CD8-positive, alpha-beta memory T cell (primary cell): Measurements from ENCODE around the gene SETD4. TPM values are rescaled to one million over a fixed set of nuclear protein-coding genes. Genes with fewer than 3 reads are reported as not detected.

Source experiments
- CTCF ChIA-PET: fragments of 350-600 bp; sonication (Branson Sonifier 250); formaldehyde crosslinking; loops from one replicate; lab custom pipeline; 2021; ENCODE audit warnings: antibody characterized with exemption; lab: Charles Lee
- POLR2A ChIA-PET: fragments of 350-600 bp; sonication (Branson Sonifier 250); formaldehyde crosslinking; loops from one replicate; lab custom pipeline; 2021; ENCODE audit warnings: antibody characterized with exemption; lab: Charles Lee
- DNase-seq, 5 donors: peaks; one replicate each; pipeline versions ENCODE4 v3.0.0 to v3.0.0-alpha.2; 2020 to 2022; ENCODE audit warnings: mixed read lengths in 1 of 5
- H3K27ac ChIP-seq: one replicate; pipeline ENCODE4 v1.7.0; 2013; ENCODE audit warnings: low read depth, mild to moderate bottlenecking, low read length, moderate library complexity
- H3K27me3 ChIP-seq: 2 replicates; pipeline ENCODE4 v1.7.0; 2013; ENCODE audit warnings: low read length, mild to moderate bottlenecking; ENCODE audit not compliant: insufficient read depth, poor library complexity, severe bottlenecking
- H3K36me3 ChIP-seq: 2 replicates; pipeline ENCODE4 v1.7.0; 2013; ENCODE audit warnings: mild to moderate bottlenecking, low read length, moderate library complexity; ENCODE audit not compliant: insufficient read depth
- H3K4me1 ChIP-seq: 2 replicates; pipeline ENCODE4 v1.7.0; 2013; ENCODE audit warnings: mild to moderate bottlenecking, low read length, moderate library complexity; ENCODE audit not compliant: insufficient read depth
- H3K4me3 ChIP-seq: 2 replicates; pipeline ENCODE4 v1.7.0; 2013; ENCODE audit warnings: mild to moderate bottlenecking, low read length
- H3K9me3 ChIP-seq: 2 replicates; pipeline ENCODE4 v1.7.0; 2013; ENCODE audit warnings: mild to moderate bottlenecking, low read length
- H3K27ac Mint-ChIP-seq, 8 donors: one replicate each; pipeline ENCODE4 v1.8.0; 2020 to 2021; ENCODE audit warnings: mixed read lengths in 8 of 8, mild to moderate bottlenecking in 6 of 8, inconsistent platforms in 3 of 8, moderate library complexity in 3 of 8
- H3K27me3 Mint-ChIP-seq, 2 donors: one replicate each; pipeline ENCODE4 v1.8.0; 2020 to 2021; ENCODE audit warnings: mixed read lengths in 2 of 2, mild to moderate bottlenecking in 1 of 2, moderate library complexity in 1 of 2
- H3K36me3 Mint-ChIP-seq, 3 donors: one replicate each; pipeline ENCODE4 v1.8.0; 2020 to 2021; ENCODE audit warnings: mixed read lengths in 3 of 3, inconsistent platforms in 1 of 3, mild to moderate bottlenecking in 1 of 3
- H3K4me1 Mint-ChIP-seq, 3 donors: one replicate each; pipeline ENCODE4 v1.8.0; 2020 to 2021; ENCODE audit warnings: mixed read lengths in 3 of 3, inconsistent platforms in 1 of 3, mild to moderate bottlenecking in 1 of 3
- H3K4me3 Mint-ChIP-seq, 7 donors: one replicate each; pipeline ENCODE4 v1.8.0; 2020 to 2021; ENCODE audit warnings: mixed read lengths in 7 of 7, mild to moderate bottlenecking in 6 of 7, moderate library complexity in 4 of 7, inconsistent platforms in 2 of 7
- H3K9me3 Mint-ChIP-seq, 5 donors: one replicate each; pipeline ENCODE4 v1.8.0; 2020 to 2022; ENCODE audit warnings: mixed read lengths in 5 of 5, mild to moderate bottlenecking in 3 of 5, moderate library complexity in 2 of 5, inconsistent platforms in 1 of 5
- polyA plus RNA-seq: library from polyadenylated mRNA; unstranded; fragments of 300-500 nt; fragmentation: Illumina TruSeq; gene quantifications from one replicate; pipeline ENCODE4 v1.2.3, GENCODE V29; 2021
- total RNA-seq, 2 experiments: library from RNA; stranded (reverse); gene quantifications; one replicate each; pipeline ENCODE4 v1.2.3, GENCODE V29; 2021

SETD4 gene
- total and polyA plus RNA-seq, 3 experiments from 2014 or later = 8.0 to 20.5 (median 20.2) TPM

GRCh38 chr21:36028127-36029069 lies 31.9 kb downstream of the SETD4 start:
- peak; percentile 41 to 74 (median 53) for DNase-seq
- peaks cover 4% of the 10 kb centered on the region for H3K4me1 ChIP-seq
- POLR2A ChIA-PET = no interaction called here
- CTCF ChIA-PET = interaction anchor here (0.6 to 5.2 kb wide), 10 partner anchors 10 to 1335 kb away, joined by 3 to 22 read pairs (median 3); partner anchors contain the start of gene CBR1
- H3K27me3 Mint-ChIP-seq = no peaks in the 10 kb centered on the region
- H3K27ac Mint-ChIP-seq = peak overlapping the region in 2 of 8 donors; percentile 6 to 9
- no peaks in the 10 kb centered on the region for H3K9me3 ChIP-seq
- no peaks in the 10 kb centered on the region for H3K27me3 ChIP-seq
- H3K27ac ChIP-seq = no peak overlapping the region
- H3K36me3 ChIP-seq = no peaks in the 10 kb centered on the region
- peaks cover 5 to 6% (median 6%) of the 10 kb centered on the region in 3 donors for H3K4me1 Mint-ChIP-seq
- no peaks in the 10 kb centered on the region for H3K9me3 Mint-ChIP-seq
- peaks cover 0 to 2% (median under 1%) of the 10 kb centered on the region in 3 donors for H3K36me3 Mint-ChIP-seq
- H3K4me3 ChIP-seq = no peak overlapping the region
- peak overlapping the region in 1 of 7 donors; percentile 33 for H3K4me3 Mint-ChIP-seq

DNA sequence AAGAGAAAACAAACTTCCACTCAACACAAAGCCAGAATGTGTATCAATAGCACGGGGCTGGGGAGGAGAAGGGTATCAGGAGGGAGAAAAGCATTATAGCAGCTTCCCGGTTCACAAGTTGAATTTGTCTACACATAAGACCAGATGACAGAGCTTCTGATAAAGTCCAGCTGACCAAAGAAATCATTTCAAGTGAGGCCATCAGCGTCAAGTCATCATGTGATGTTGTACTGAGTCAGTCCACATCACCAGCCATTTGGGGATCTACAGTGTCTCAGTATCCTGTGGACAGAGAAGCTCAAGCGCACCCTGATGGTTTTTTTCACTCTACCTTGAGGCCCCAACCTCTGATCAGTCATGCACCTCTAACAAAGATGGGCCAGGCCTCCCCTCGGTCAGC lies 33.0 kb downstream of the SETD4 start:
- Mint-ChIP-seq H3K4me1 (peaks cover 5 to 6% (median 6%) of the 10 kb centered on the region in 3 donors), H3K36me3 (peaks cover 0 to 2% (median 0%) of the 10 kb centered on the region in 3 donors), H3K27ac (peak overlapping the region in 1 of 8 donors; percentile 77), H3K27me3 (no peaks in the 10 kb centered on the region), H3K4me3 (no peak overlapping the region), H3K9me3 (no peaks in the 10 kb centered on the region)
- CTCF ChIA-PET = interaction anchor here (0.9 to 5.2 kb wide), 7 partner anchors 9 to 1334 kb away, joined by 3 to 22 read pairs (median 3); no protein-coding TSS in a partner anchor
- POLR2A ChIA-PET = no interaction called here
- no peak overlapping the region for H3K4me3 ChIP-seq
- no peaks in the 10 kb centered on the region for H3K9me3 ChIP-seq
- H3K4me1 ChIP-seq = peaks cover 4% of the 10 kb centered on the region
- H3K36me3 ChIP-seq = no peaks in the 10 kb centered on the region
- no peak overlapping the region for H3K27ac ChIP-seq
- no peak for DNase-seq
- no peaks in the 10 kb centered on the region for H3K27me3 ChIP-seq

DNA sequence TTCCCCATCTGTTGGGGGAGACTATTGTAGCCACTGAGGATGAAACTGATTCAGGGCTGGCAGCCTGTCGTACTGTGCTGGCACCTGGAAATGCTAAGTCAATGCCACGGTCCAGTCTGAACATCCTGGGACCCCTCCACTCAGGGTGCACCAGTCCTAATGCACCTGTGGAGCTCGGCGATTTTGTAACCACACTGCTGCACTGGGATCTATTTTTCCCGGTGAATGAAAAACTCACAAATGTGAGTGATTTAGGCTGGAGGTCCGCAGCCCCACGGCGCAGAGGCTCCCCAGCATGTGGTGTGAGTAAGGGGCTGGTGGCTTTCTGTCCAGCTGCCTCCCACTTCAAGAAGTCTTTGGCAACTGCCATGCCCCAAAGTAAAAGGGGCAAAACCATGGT lies 35.5 kb downstream of the SETD4 start:
- H3K36me3 ChIP-seq = no peaks in the 10 kb centered on the region
- Mint-ChIP-seq H3K4me3 (no peak overlapping the region), H3K36me3 (peaks cover 0 to 15% (median 2%) of the 10 kb centered on the region in 3 donors), H3K27ac (no peak overlapping the region), H3K4me1 (peaks cover 5 to 6% (median 6%) of the 10 kb centered on the region in 3 donors), H3K9me3 (peaks cover 0 to 5% (median 3%) of the 10 kb centered on the region in 5 donors), H3K27me3 (no peaks in the 10 kb centered on the region)
- H3K4me3 ChIP-seq = no peak overlapping the region
- POLR2A ChIA-PET = no interaction called here
- no peaks in the 10 kb centered on the region for H3K27me3 ChIP-seq
- no peaks in the 10 kb centered on the region for H3K9me3 ChIP-seq
- no peak overlapping the region for H3K27ac ChIP-seq
- DNase-seq = no peak
- CTCF ChIA-PET = no interaction called here
- H3K4me1 ChIP-seq = peaks cover 4% of the 10 kb centered on the region

- Histone ChIP-seq H3K27me3 (no peaks in the 10 kb centered on the region), H3K36me3 (no peaks in the 10 kb centered on the region), H3K27ac (no peak overlapping the region), H3K9me3 (no peaks in the 10 kb centered on the region), H3K4me1 (peaks cover under 1% of the 10 kb centered on the region), H3K4me3 (no peak overlapping the region)
- peaks cover 0 to under 1% (median 0%) of the 10 kb centered on the region in 3 donors for H3K4me1 Mint-ChIP-seq
- H3K27ac Mint-ChIP-seq = peak overlapping the region in 1 of 8 donors; percentile 15
- ChIA-PET CTCF (no interaction called here), POLR2A (no interaction called here)
- no peak for DNase-seq
- H3K9me3 Mint-ChIP-seq = peaks cover 0 to 5% (median 3%) of the 10 kb centered on the region in 5 donors
- peaks cover 0 to 15% (median 2%) of the 10 kb centered on the region in 3 donors for H3K36me3 Mint-ChIP-seq
- no peaks in the 10 kb centered on the region for H3K27me3 Mint-ChIP-seq
- no peak overlapping the region for H3K4me3 Mint-ChIP-seq
Observed at GRCh38 chr21:36023092-36023480, 37.2 kb downstream of the SETD4 start.

GRCh38 chr21:36022427-36023091 lies 37.8 kb downstream of the SETD4 start:
- DNase-seq = no peak
- Mint-ChIP-seq H3K27me3 (peaks cover 0 to 3% of the 10 kb centered on the region in 2 donors), H3K9me3 (peaks cover 0 to 5% (median 3%) of the 10 kb centered on the region in 5 donors), H3K4me3 (no peak overlapping the region), H3K27ac (no peak overlapping the region), H3K36me3 (peaks cover 0 to 15% (median 2%) of the 10 kb centered on the region in 3 donors), H3K4me1 (no peaks in the 10 kb centered on the region)
- H3K4me3 ChIP-seq = no peak overlapping the region
- H3K4me1 ChIP-seq = no peaks in the 10 kb centered on the region
- CTCF ChIA-PET = no interaction called here
- no peaks in the 10 kb centered on the region for H3K36me3 ChIP-seq
- no peak overlapping the region for H3K27ac ChIP-seq
- POLR2A ChIA-PET = no interaction called here
- H3K27me3 ChIP-seq = no peaks in the 10 kb centered on the region
- H3K9me3 ChIP-seq = no peaks in the 10 kb centered on the region

GRCh38 chr21:36021251-36021837 lies 39.0 kb downstream of the SETD4 start:
- no peaks in the 10 kb centered on the region for H3K4me1 Mint-ChIP-seq
- CTCF ChIA-PET = interaction anchor here (1.0 kb wide), 1 partner anchor 9 kb away, joined by 4 read pairs; no protein-coding TSS in a partner anchor

GRCh38 chr21:36015045-36015444 lies 45.3 kb downstream of the SETD4 start:
- H3K9me3 ChIP-seq = no peaks in the 10 kb centered on the region
- POLR2A ChIA-PET = no interaction called here
- no peaks in the 10 kb centered on the region for H3K4me1 Mint-ChIP-seq
- H3K4me1 ChIP-seq = no peaks in the 10 kb centered on the region
- no peaks in the 10 kb centered on the region for H3K36me3 ChIP-seq
- no peak overlapping the region for H3K27ac Mint-ChIP-seq
- H3K9me3 Mint-ChIP-seq = no peaks in the 10 kb centered on the region
- H3K4me3 ChIP-seq = no peak overlapping the region
- CTCF ChIA-PET = no interaction called here
- peaks cover 23 to 32% of the 10 kb centered on the region in 2 donors for H3K27me3 Mint-ChIP-seq
- no peak for DNase-seq
- H3K27me3 ChIP-seq = no peaks in the 10 kb centered on the region
- H3K36me3 Mint-ChIP-seq = no peaks in the 10 kb centered on the region
- no peak overlapping the region for H3K4me3 Mint-ChIP-seq
- H3K27ac ChIP-seq = no peak overlapping the region

More at GRCh38 chr21:36021251-36021837, 39.0 kb downstream of the SETD4 start:
- Mint-ChIP-seq H3K36me3 (peaks cover 0 to 15% (median 0%) of the 10 kb centered on the region in 3 donors), H3K4me3 (no peak overlapping the region), H3K9me3 (peaks cover 0 to 5% (median 3%) of the 10 kb centered on the region in 5 donors), H3K27ac (no peak overlapping the region), H3K27me3 (peaks cover 2 to 3% of the 10 kb centered on the region in 2 donors)
- no peak for DNase-seq
- Histone ChIP-seq H3K27me3 (no peaks in the 10 kb centered on the region), H3K9me3 (no peaks in the 10 kb centered on the region), H3K27ac (no peak overlapping the region), H3K4me3 (no peak overlapping the region), H3K4me1 (no peaks in the 10 kb centered on the region), H3K36me3 (no peaks in the 10 kb centered on the region)
- POLR2A ChIA-PET = no interaction called here
